GM21737 (cell line): ENCODE results near the gene SERGEF.

Source experiments
- ATAC-seq: cut with Tn5 transposase; IDR thresholded peaks from one replicate; pipeline ENCODE4 v1.9.1; 2021; ENCODE audit warnings: mild to moderate bottlenecking, moderate library complexity; ENCODE audit not compliant: unreplicated experiment

Gene SERGEF

GRCh38 chr11:17760102-17761029, 252.5 kb downstream of the SERGEF start:
- no peak for ATAC-seq

GRCh38 chr11:17755891-17756290, 257.0 kb downstream of the SERGEF start:
- ATAC-seq: no peak

GRCh38 chr11:17753641-17754040, 259.2 kb downstream of the SERGEF start:
- no peak for ATAC-seq

- no peak for ATAC-seq
Measured at GRCh38 chr11:17753153-17753552, 259.7 kb downstream of the SERGEF start.

GRCh38 chr11:17752144-17752543, 260.7 kb downstream of the SERGEF start:
- ATAC-seq: no peak

- ATAC-seq: no peak
Measured at GRCh38 chr11:17751558-17751957, 261.3 kb downstream of the SERGEF start.

GRCh38 chr11:17750801-17751165, 262.1 kb downstream of the SERGEF start:
- no peak for ATAC-seq

GRCh38 chr11:17750013-17750800, 262.6 kb downstream of the SERGEF start:
- ATAC-seq: no peak

GRCh38 chr11:17748761-17749721, 263.8 kb downstream of the SERGEF start:
- ATAC-seq: no peak

GRCh38 chr11:17748044-17748443, 264.8 kb downstream of the SERGEF start:
- ATAC-seq: no peak

GRCh38 chr11:17747131-17747955, 265.5 kb downstream of the SERGEF start:
- ATAC-seq: no peak

- ATAC-seq: no peak
Measured at GRCh38 chr11:17746096-17746495, 266.8 kb downstream of the SERGEF start.

- ATAC-seq: no peak
Measured at GRCh38 chr11:17745023-17745772, 267.6 kb downstream of the SERGEF start.

- ATAC-seq: no peak
Measured at GRCh38 chr11:17744151-17744940, 268.5 kb downstream of the SERGEF start.

GRCh38 chr11:17743808-17744119, 269.1 kb downstream of the SERGEF start:
- ATAC-seq: no peak

- ATAC-seq: no peak
Measured at GRCh38 chr11:17743026-17743807, 269.6 kb downstream of the SERGEF start.

GRCh38 chr11:17742019-17742418, 270.8 kb downstream of the SERGEF start:
- ATAC-seq: no peak

- no peak for ATAC-seq
Measured at GRCh38 chr11:17741487-17741886, 271.4 kb downstream of the SERGEF start.
